Stimulated activated naive CD4-positive, alpha-beta T cell (primary cell): ENCODE measurements around the gene C19orf38.
"Not testable (repeated sequence)": the region's sequence is repeated elsewhere in the genome, so short reads cannot be mapped to it uniquely, and the experiment has no call there.

Experiments used
- DNase-seq, 6 experiments: peaks; one replicate each; lab custom pipeline; 2025; lab: John Stamatoyannopoulos, UW

Gene C19orf38

GRCh38 chr19:10876459-10877240 lies 28.4 kb downstream of the C19orf38 start:
- DNase-seq = no peak

GRCh38 chr19:10877608-10878007 lies 29.4 kb downstream of the C19orf38 start:
- not testable (repeated sequence) for DNase-seq

GRCh38 chr19:10878253-10878652 lies 30.0 kb downstream of the C19orf38 start:
- no peak for DNase-seq

- DNase-seq = no peak
Observed at GRCh38 chr19:10881403-10882107, 33.3 kb downstream of the C19orf38 start.

- DNase-seq = no peak
Observed at GRCh38 chr19:10882108-10882457, 33.9 kb downstream of the C19orf38 start.

- no peak for DNase-seq
Observed at GRCh38 chr19:10884274-10884673, 36.1 kb downstream of the C19orf38 start.

- DNase-seq = no peak
Observed at GRCh38 chr19:10885201-10886169, 37.3 kb downstream of the C19orf38 start.

- DNase-seq = no peak
Observed at GRCh38 chr19:10887616-10888367, 39.6 kb downstream of the C19orf38 start.

GRCh38 chr19:10888421-10888866 lies 40.2 kb downstream of the C19orf38 start:
- DNase-seq = no peak

- no peak for DNase-seq
Observed at GRCh38 chr19:10889880-10890279, 41.7 kb downstream of the C19orf38 start.

GRCh38 chr19:10891405-10892086 lies 43.3 kb downstream of the C19orf38 start:
- no peak for DNase-seq

- no peak for DNase-seq
Observed at GRCh38 chr19:10892256-10892655, 44.0 kb downstream of the C19orf38 start.

- no peak for DNase-seq
Observed at GRCh38 chr19:10894911-10895213, 46.6 kb downstream of the C19orf38 start.

GRCh38 chr19:10895363-10895762 lies 47.1 kb downstream of the C19orf38 start:
- no peak for DNase-seq

GRCh38 chr19:10895920-10896319 lies 47.7 kb downstream of the C19orf38 start:
- no peak for DNase-seq

GRCh38 chr19:10896851-10897526 lies 48.8 kb downstream of the C19orf38 start:
- no peak for DNase-seq

GRCh38 chr19:10898633-10899032 lies 50.4 kb downstream of the C19orf38 start:
- no peak for DNase-seq

GRCh38 chr19:10899151-10899653 lies 51.0 kb downstream of the C19orf38 start:
- DNase-seq = no peak

- DNase-seq = no peak
Observed at GRCh38 chr19:10907925-10908324, 59.7 kb downstream of the C19orf38 start.

- no peak for DNase-seq
Observed at GRCh38 chr19:10908380-10908960, 60.3 kb downstream of the C19orf38 start.
